Fibroblast of villous mesenchyme (primary cell): ENCODE results near the gene SUSD6. TPM values are rescaled to one million over a fixed set of nuclear protein-coding genes. Genes with fewer than 3 reads are reported as not detected.

Source experiments
- DNase-seq: peaks from one replicate; pipeline ENCODE4 v3.0.0-alpha.2; 2010; ENCODE audit warnings: low read depth
- H3K4me3 ChIP-seq: 2 replicates; pipeline ENCODE4 v1.5.1; 2011; ENCODE audit warnings: low read depth, mild to moderate bottlenecking, low read length
- CTCF ChIP-seq: IDR thresholded peaks from 2 replicates; pipeline ENCODE4 v1.5.1; 2012; ENCODE audit warnings: low read depth, mild to moderate bottlenecking, low read length; ENCODE audit not compliant: insufficient read depth
- total RNA-seq: library from RNA; depleted of rRNA; stranded (reverse); fragments of >200 nt; gene quantifications from 2 replicates; pipeline ENCODE4 v1.2.3, GENCODE V29; 2012

Gene SUSD6
- total RNA-seq, 1 donor = 12.5 TPM

- no peak for TF ChIP-seq CTCF
- H3K4me3 ChIP-seq = no peak overlapping the region
- no peak for DNase-seq
Measured at GRCh38 chr14:69711065-69711464, 99.7 kb downstream of the SUSD6 start.

GRCh38 chr14:69711477-69711876 lies 100.1 kb downstream of the SUSD6 start:
- TF ChIP-seq CTCF = no peak

GRCh38 chr14:69711881-69712560 lies 100.6 kb downstream of the SUSD6 start:
- no peak for DNase-seq
- H3K4me3 ChIP-seq = no peak overlapping the region
- TF ChIP-seq CTCF = no peak

More at GRCh38 chr14:69711477-69711876, 100.1 kb downstream of the SUSD6 start:
- H3K4me3 ChIP-seq = no peak overlapping the region
- no peak for DNase-seq

GRCh38 chr14:69712599-69713088 lies 101.2 kb downstream of the SUSD6 start:
- no peak for TF ChIP-seq CTCF
- no peak for DNase-seq
- no peak overlapping the region for H3K4me3 ChIP-seq

GRCh38 chr14:69713209-69713781 lies 101.9 kb downstream of the SUSD6 start:
- no peak overlapping the region for H3K4me3 ChIP-seq
- no peak for DNase-seq
- no peak for TF ChIP-seq CTCF

GRCh38 chr14:69713993-69714679 lies 102.7 kb downstream of the SUSD6 start:
- TF ChIP-seq CTCF = no peak
- no peak for DNase-seq
- no peak overlapping the region for H3K4me3 ChIP-seq
